AG04449 (cell line): ENCODE data around the gene P2RX4.
"Not testable (repeated sequence)": the region's sequence is repeated elsewhere in the genome, so short reads cannot be mapped to it uniquely, and the experiment has no call there.

Experiments
- CTCF ChIA-PET: fragments of 350-600 bp; formaldehyde crosslinking; extraction: SDS; loops from one replicate; lab custom pipeline; 2021; ENCODE audit warnings: antibody characterized with exemption; lab: Yijun Ruan, JAX
- POLR2A ChIA-PET: fragments of 400-600, 350-600 bp; formaldehyde crosslinking; extraction: SDS; loops from one replicate; lab custom pipeline; 2020; ENCODE audit warnings: antibody characterized with exemption, inconsistent platforms; lab: Yijun Ruan, JAX
- DNase-seq: peaks from one replicate; pipeline ENCODE4 v3.0.0-alpha.2; 2010; ENCODE audit warnings: low read depth, low spot score
- H3K4me3 ChIP-seq: 2 replicates; pipeline ENCODE4 v1.5.1; 2011; ENCODE audit warnings: low read depth, mild to moderate bottlenecking, control low read depth, low read length
- CTCF ChIP-seq: IDR thresholded peaks from one replicate; pipeline ENCODE4 v1.5.1; 2011; ENCODE audit warnings: mild to moderate bottlenecking, moderate library complexity, low read length, control low read depth, inconsistent platforms; ENCODE audit not compliant: insufficient read depth; ENCODE audit errors: missing control alignments

P2RX4 gene

GRCh38 chr12:121251838-121252237, 41.9 kb downstream of the P2RX4 start:
- no peak for TF ChIP-seq CTCF
- DNase-seq = no peak
- POLR2A ChIA-PET = interaction anchor here (1.4 kb wide), 1 partner anchor 43 kb away, joined by 4 read pairs; no protein-coding TSS in a partner anchor
- CTCF ChIA-PET = no interaction called here
- H3K4me3 ChIP-seq = no peak overlapping the region

- ChIA-PET POLR2A (no interaction called here), CTCF (no interaction called here)
- H3K4me3 ChIP-seq = no peak overlapping the region
- TF ChIP-seq CTCF = no peak
- no peak for DNase-seq
Measured at GRCh38 chr12:121252712-121253345, 42.9 kb downstream of the P2RX4 start.

DNA sequence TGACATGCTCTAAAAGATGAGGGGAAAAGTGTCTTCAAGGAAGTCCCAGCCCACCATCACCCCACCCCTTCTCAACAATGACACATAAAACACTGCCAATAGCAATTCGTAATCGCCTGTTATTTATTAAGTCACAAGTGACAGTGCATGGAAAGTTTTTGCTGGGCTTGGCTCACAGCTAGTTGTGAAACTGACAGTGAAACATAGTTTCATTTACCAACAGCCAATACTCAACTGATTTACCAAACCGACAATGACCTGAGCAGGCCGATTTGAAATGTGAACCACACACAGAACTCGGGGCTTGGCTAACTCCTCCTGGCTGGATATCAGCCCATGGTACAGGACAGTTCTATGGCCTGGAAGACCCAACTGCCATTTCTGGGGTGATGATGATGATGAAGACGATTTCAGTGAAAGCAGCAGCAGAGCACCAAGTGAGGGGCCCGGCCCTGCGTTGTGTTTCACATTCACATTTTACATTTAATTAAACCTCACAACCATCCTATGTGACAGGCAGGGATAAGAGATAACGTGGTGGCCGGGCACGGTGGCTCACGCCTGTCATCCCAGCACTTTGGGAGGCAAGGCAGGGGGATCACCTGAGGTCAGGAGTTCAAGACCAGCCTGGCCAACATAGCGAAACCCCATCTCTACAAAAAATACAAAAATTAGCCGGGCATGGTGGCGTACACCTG, 43.9 kb downstream of the P2RX4 start:
- POLR2A ChIA-PET = no interaction called here
- CTCF ChIA-PET = interaction anchor here (0.9 kb wide), 1 partner anchor 82 kb away, joined by 3 read pairs; no protein-coding TSS in a partner anchor

GRCh38 chr12:121255433-121255832, 45.5 kb downstream of the P2RX4 start:
- ChIA-PET POLR2A (no interaction called here), CTCF (no interaction called here)
- no peak overlapping the region for H3K4me3 ChIP-seq
- DNase-seq = no peak
- no peak for TF ChIP-seq CTCF

More for the DNA sequence above, 43.9 kb downstream of the P2RX4 start:
- TF ChIP-seq CTCF = no peak
- no peak overlapping the region for H3K4me3 ChIP-seq
- DNase-seq = no peak

DNA sequence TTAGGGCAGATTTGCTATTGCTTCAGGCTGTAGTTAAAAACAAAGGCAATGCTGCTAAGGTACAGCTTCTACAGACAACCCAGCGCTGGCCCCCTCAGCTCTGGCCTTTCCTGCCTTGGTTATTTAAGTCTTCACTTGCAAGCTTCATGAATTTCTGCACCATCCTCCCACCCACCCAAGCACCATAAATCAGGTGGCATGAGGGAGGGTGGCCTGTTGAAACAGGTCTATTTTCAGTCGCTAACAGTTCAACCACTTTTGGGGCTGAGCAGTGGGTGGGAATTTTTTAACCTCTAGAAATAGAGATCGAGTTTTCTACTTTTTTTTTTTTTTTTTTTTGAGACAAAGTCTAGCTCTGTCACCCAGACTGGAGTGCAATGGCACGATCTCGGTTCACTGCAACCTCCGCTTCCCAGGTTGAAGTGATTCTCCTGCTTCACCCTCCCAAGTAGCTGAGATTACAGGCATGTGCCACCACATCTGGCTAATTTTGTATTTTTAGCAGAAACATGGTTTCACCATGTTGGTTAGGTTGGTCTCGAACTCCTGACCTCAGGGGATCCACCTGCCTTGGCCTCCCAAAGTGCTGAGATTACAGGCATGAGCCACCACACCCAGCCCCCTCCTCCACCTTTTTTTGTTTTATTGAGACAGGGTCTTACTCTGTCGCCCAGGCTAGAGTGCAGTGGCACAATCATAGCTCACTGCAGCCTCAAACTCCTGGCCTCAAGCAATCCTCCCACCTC, 47.9 kb downstream of the P2RX4 start:
- CTCF ChIA-PET, H3K4me3 ChIP-seq, DNase-seq, POLR2A ChIA-PET: not testable (repeated sequence)

DNA sequence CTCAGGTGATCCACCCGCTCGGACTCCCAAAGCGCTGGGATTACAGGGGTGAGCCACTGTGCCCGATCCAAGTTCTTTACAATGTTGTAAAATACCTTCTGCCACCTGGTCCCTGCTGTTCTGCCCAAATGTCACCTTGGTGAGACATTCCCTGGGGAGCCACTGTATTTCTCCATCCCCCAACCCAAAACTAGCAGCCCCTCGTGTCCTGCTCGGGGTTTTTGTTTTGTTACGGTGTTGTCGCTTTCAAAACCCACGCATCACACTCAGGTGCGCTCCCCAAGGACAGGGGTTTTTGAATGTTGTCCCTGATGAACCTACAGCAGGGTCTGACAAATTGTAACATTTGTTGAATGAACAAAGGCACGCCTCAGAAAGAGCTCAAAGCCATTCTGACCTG, 49.1 kb downstream of the P2RX4 start:
- no peak overlapping the region for H3K4me3 ChIP-seq
- ChIA-PET POLR2A (no interaction called here), CTCF (no interaction called here)

More for the DNA sequence above, 49.1 kb downstream of the P2RX4 start:
- DNase-seq = no peak
- no peak for TF ChIP-seq CTCF
